ENCODE results near the gene OR52A1. TPM values are rescaled to one million over a fixed set of nuclear protein-coding genes. Genes with fewer than 3 reads are reported as not detected.

OR52A1 gene
- total RNA-seq (2012; rRNA removed) (not detected in 2 replicates), polyA plus RNA-seq (2012; rRNA removed) (not detected in 2 replicates), Bru-seq, nascent RNA (not detected), BruChase-seq, experiment 1, labeled RNA remaining after a 6-hour chase (not detected), BruChase-seq, experiment 2, labeled RNA remaining after a 2-hour chase (not detected)
- not detected in 2 replicates for polyA plus RNA-seq (2012; cell fraction: cytosol; rRNA removed)
- polyA plus RNA-seq (2012; cell fraction: nucleus; rRNA removed; ENCODE audit: low replicate concordance), result not detected in 2 replicates
- long read RNA-seq, result 0 reads

GRCh38 chr11:5154657-5155056 lies at the start of gene OR52A1:
Gene OR52A1 (minus strand): TSS chr11:5154757. CDS start chr11:5152369, 2,388 bp downstream.
- Histone ChIP-seq H3K9ac (ENCODE audit: low read depth, low read length) (no peak within 1 kb of the TSS), H3K14ac (replicated peaks; ENCODE audit: low read depth, low read length) (no peak within 1 kb of the TSS), H2AK9ac (replicated peaks; ENCODE audit: low read depth, low read length, poor library complexity) (no peak within 1 kb of the TSS), H4K5ac (ENCODE audit: low read depth, low read length) (no peak within 1 kb of the TSS), H3K23ac (ENCODE audit: low read depth, low read length) (no peak within 1 kb of the TSS), H4K91ac (ENCODE audit: insufficient read depth, low read depth, low read length) (no peak within 1 kb of the TSS), H3K27ac (ENCODE audit: insufficient read depth, low read length) (no peak within 1 kb of the TSS), H3K18ac (ENCODE audit: low read depth, low read length) (no peak within 1 kb of the TSS), H3K79me1 (ENCODE audit: low read depth in 1 of 2, low read length in 2 of 2) (no peaks in the 10 kb centered on the region), H3K9me1 (ENCODE audit: insufficient read depth, low read length) (no peaks in the 10 kb centered on the region), H3K9me3 (ENCODE audit: control insufficient read depth, insufficient read depth, low read length) (no peaks in the 10 kb centered on the region), H3K4me3 (ENCODE audit: insufficient read depth, low read depth, low read length) (no peak within 1 kb of the TSS), H3K4me2 (ENCODE audit: low read depth, low read length) (no peak within 1 kb of the TSS), H2AFZ (replicated peaks; ENCODE audit: low read length, poor library complexity) (no peak within 1 kb of the TSS), H2BK5ac (ENCODE audit: low read depth, low read length, poor library complexity, severe bottlenecking) (no peak within 1 kb of the TSS), H3K56ac (ENCODE audit: extremely low read depth, insufficient read depth, low read length) (no peak within 1 kb of the TSS), H2BK15ac (ENCODE audit: low read depth, low read length) (no peak within 1 kb of the TSS), H4K8ac (ENCODE audit: low read depth in 2 of 2, low read length in 2 of 2) (no peak within 1 kb of the TSS), H2AK5ac (ENCODE audit: low read depth, low read length) (no peak within 1 kb of the TSS), H3K27me3 (ENCODE audit: control insufficient read depth, insufficient read depth, low read length) (no peaks in the 10 kb centered on the region; the same call in 1 of the 2 replicates), H3K36me3 (ENCODE audit: control insufficient read depth, insufficient read depth, low read length) (no peaks in the 10 kb centered on the region), H3K4me1 (ENCODE audit: control insufficient read depth, insufficient read depth, low read length) (no peaks in the 10 kb centered on the region), H3K4ac (ENCODE audit: low read depth, low read length) (no peak within 1 kb of the TSS), H2BK120ac (ENCODE audit: low read depth, low read length) (no peak within 1 kb of the TSS), H2BK20ac (ENCODE audit: low read depth, low read length) (no peak within 1 kb of the TSS), H4K20me1 (ENCODE audit: insufficient read depth, low read length) (no peaks in the 10 kb centered on the region)
- intact Hi-C loops (cut with micrococcal nuclease) (no loop called here), in situ Hi-C loops (cut with MboI; ENCODE audit: low sequenced_read_pairs) (no loop called here), dilution Hi-C loops (cut with HindIII; ENCODE audit: low sequenced_read_pairs, unreplicated experiment) (no loop called here)
- TF ChIP-seq POLR2A (IDR thresholded peaks at IDR 0.05; ENCODE audit: low read depth, low read length) (no peak), CHD1 (IDR thresholded peaks at IDR 0.05; ENCODE audit: low read depth, low read length) (no peak), RCOR1 (IDR thresholded peaks at IDR 0.05; ENCODE audit: insufficient replicate concordance, low read length) (no peak), RFX5 (IDR thresholded peaks at IDR 0.05; ENCODE audit: low read depth, low read length) (no peak), CTCF (conservative IDR thresholded peaks at IDR 0.05; ENCODE audit: low read depth, low read length) (no peak), CEBPB (IDR thresholded peaks at IDR 0.05; ENCODE audit: low read depth, low read length) (no peak), NFE2L2 (IDR thresholded peaks at IDR 0.05; ENCODE audit: low read depth, low read length) (no peak), SMC3 (IDR thresholded peaks at IDR 0.05; ENCODE audit: low read depth, low read length) (no peak), USF2 (IDR thresholded peaks at IDR 0.05; ENCODE audit: low read depth, low read length) (no peak), FOS (IDR thresholded peaks at IDR 0.05; ENCODE audit: low read depth, low read length) (no peak), MAFK (IDR thresholded peaks at IDR 0.05; ENCODE audit: low read depth, low read length) (no peak), MXI1 (IDR thresholded peaks at IDR 0.05; ENCODE audit: borderline replicate concordance, low read depth, low read length) (no peak), RAD21 (IDR thresholded peaks at IDR 0.05; ENCODE audit: low read length) (no peak), BHLHE40 (IDR thresholded peaks at IDR 0.05; ENCODE audit: low read depth, low read length) (no peak), ELK1 (IDR thresholded peaks at IDR 0.05; ENCODE audit: borderline replicate concordance, low read depth, low read length) (no peak)
- no CpG with 5 or more reads among the region's 3 CpGs for WGBS, 2 experiments (ENCODE audit: extremely low coverage in 2 of 2, insufficient read length in 1 of 2)
- no peak for ATAC-seq (ENCODE audit: low read depth)
- BruUV-seq (replicated peaks), result no TSS peak
- ChIA-PET POLR2A (ENCODE audit: unreplicated experiment) (no interaction called here), CTCF (no interaction called here)
- DNase-seq, result no peak
